Hepatocyte (in vitro differentiated cells): ENCODE data around the gene ABCA1.

Experiments
- CTCF ChIP-seq: fragments of 200-600 bp; sonication (generic); IDR thresholded peaks from 2 replicates; pipeline ENCODE4 v1.5.1; 2016; ENCODE audit warnings: antibody characterized with exemption, mild to moderate bottlenecking; ENCODE audit not compliant: poor library complexity
- EZH2phosphoT487 ChIP-seq: fragments of 200-600 bp; sonication (generic); IDR thresholded peaks from one replicate; pipeline ENCODE4 v1.6.1; 2018; ENCODE audit warnings: antibody characterized with exemption, mild to moderate bottlenecking, low read depth, moderate library complexity; ENCODE audit not compliant: unreplicated experiment, severe bottlenecking

GRCh38 chr9:104977580-104977979 is 49.6 kb upstream of the ABCA1 start:
- no peak for TF ChIP-seq CTCF
- no peak for TF ChIP-seq EZH2phosphoT487
